GM19397 (cell line): ENCODE measurements around the gene TMEM185B.
"Not testable (repeated sequence)": the region's sequence is repeated elsewhere in the genome, so short reads cannot be mapped to it uniquely, and the experiment has no call there.

Experiments
- ATAC-seq: cut with Tn5 transposase; IDR thresholded peaks from one replicate; pipeline ENCODE4 v1.9.1; 2021; ENCODE audit warnings: mild to moderate bottlenecking, moderate library complexity; ENCODE audit not compliant: unreplicated experiment

Gene TMEM185B

GRCh38 chr2:120223034-120223912 is at the start of gene TMEM185B:
TSS of gene TMEM185B (minus strand) at chr2:120223400. CDS start at chr2:120222976, 424 bp downstream.
- peak; percentile 87 for ATAC-seq

GRCh38 chr2:120271711-120272379 is 48.6 kb upstream of the TMEM185B start:
- no peak for ATAC-seq

GRCh38 chr2:120269816-120270215 is 46.6 kb upstream of the TMEM185B start:
- no peak for ATAC-seq

- ATAC-seq = no peak
These were observed 46.0 kb upstream of the TMEM185B start for GRCh38 chr2:120269076-120269744.

- no peak for ATAC-seq
These were observed 44.1 kb upstream of the TMEM185B start for GRCh38 chr2:120267348-120267747.

- no peak for ATAC-seq
These were observed 41.8 kb upstream of the TMEM185B start for GRCh38 chr2:120265006-120265405.

GRCh38 chr2:120262761-120263428 is 39.7 kb upstream of the TMEM185B start:
- no peak for ATAC-seq

- no peak for ATAC-seq
These were observed 39.0 kb upstream of the TMEM185B start for GRCh38 chr2:120262150-120262549.

- peak; percentile 64 for ATAC-seq
These were observed 38.3 kb upstream of the TMEM185B start for GRCh38 chr2:120261387-120262006.

- ATAC-seq = no peak
These were observed 37.5 kb upstream of the TMEM185B start for GRCh38 chr2:120260736-120261135.

GRCh38 chr2:120259939-120260338 is 36.7 kb upstream of the TMEM185B start:
- not testable (repeated sequence) for ATAC-seq

- ATAC-seq = no peak
These were observed 35.0 kb upstream of the TMEM185B start for GRCh38 chr2:120258196-120258595.

GRCh38 chr2:120257522-120257921 is 34.3 kb upstream of the TMEM185B start:
- no peak for ATAC-seq

- ATAC-seq = no peak
These were observed 33.4 kb upstream of the TMEM185B start for GRCh38 chr2:120256651-120257000.

- ATAC-seq = no peak
These were observed 32.9 kb upstream of the TMEM185B start for GRCh38 chr2:120255986-120256650.

- ATAC-seq = no peak
These were observed 31.9 kb upstream of the TMEM185B start for GRCh38 chr2:120255071-120255470.

- no peak for ATAC-seq
These were observed 31.0 kb upstream of the TMEM185B start for GRCh38 chr2:120254178-120254577.

GRCh38 chr2:120253021-120253882 is 30.1 kb upstream of the TMEM185B start:
- ATAC-seq = peak; percentile 35
